Neuronal stem cell (in vitro differentiated cells): ENCODE measurements around the gene ADAM12.

Source experiments
- DNase-seq: peaks from one replicate; pipeline ENCODE4 v3.0.0-alpha.2; 2013; ENCODE audit warnings: low spot score
- H2AFZ ChIP-seq: one replicate; pipeline ENCODE4 v1.6.1; 2013; ENCODE audit warnings: mild to moderate bottlenecking, low read length, inconsistent platforms
- H2AK5ac ChIP-seq: 2 replicates; pipeline ENCODE4 v1.6.1; 2013; ENCODE audit warnings: low read depth, mild to moderate bottlenecking, inconsistent platforms, low read length, moderate library complexity, mixed read lengths
- H2BK120ac ChIP-seq: 2 replicates; pipeline ENCODE4 v1.6.1; 2013; ENCODE audit warnings: low read depth, mild to moderate bottlenecking, inconsistent platforms, low read length, moderate library complexity, mixed read lengths
- H2BK12ac ChIP-seq: one replicate; pipeline ENCODE4 v1.6.1; 2013; ENCODE audit warnings: low read length, inconsistent platforms
- H2BK15ac ChIP-seq: 2 replicates; pipeline ENCODE4 v1.6.1; 2013; ENCODE audit warnings: mild to moderate bottlenecking, low read length, inconsistent platforms, mixed read lengths
- H2BK5ac ChIP-seq: one replicate; pipeline ENCODE4 v1.6.1; 2013; ENCODE audit warnings: inconsistent platforms, mild to moderate bottlenecking, low read length, moderate library complexity
- H3K14ac ChIP-seq: one replicate; pipeline ENCODE4 v1.6.1; 2013; ENCODE audit warnings: low read length, inconsistent platforms
- H3K18ac ChIP-seq: 2 replicates; pipeline ENCODE4 v1.6.1; 2013; ENCODE audit warnings: low read length, inconsistent platforms
- H3K23ac ChIP-seq: 2 replicates; pipeline ENCODE4 v1.6.1; 2013; ENCODE audit warnings: low read depth, mild to moderate bottlenecking, mixed read lengths, low read length, inconsistent platforms; ENCODE audit not compliant: poor library complexity
- H3K27ac ChIP-seq: replicated peaks from 3 replicates; pipeline ENCODE4 v1.5.1; 2013; ENCODE audit warnings: low read length, inconsistent platforms
- H3K27me3 ChIP-seq, 3 experiments: 2 replicates each; pipeline ENCODE4 v1.6.1; 2013; ENCODE audit warnings: low read length in 3 of 3, mild to moderate bottlenecking in 2 of 3, inconsistent platforms in 1 of 3, low read depth in 1 of 3, mixed read lengths in 1 of 3, moderate library complexity in 1 of 3; ENCODE audit not compliant: control insufficient read depth in 3 of 3, insufficient read depth in 3 of 3
- H3K36me3 ChIP-seq, 2 donors: replicated peaks in 1 of 2; 2 replicates each; pipeline ENCODE4 v1.6.1; 2013; ENCODE audit warnings: low read length in 2 of 2; ENCODE audit not compliant: control insufficient read depth in 2 of 2, insufficient read depth in 2 of 2
- H3K4ac ChIP-seq: 2 replicates; pipeline ENCODE4 v1.6.1; 2013; ENCODE audit warnings: inconsistent platforms, mild to moderate bottlenecking, low read length, moderate library complexity
- H3K4me1 ChIP-seq, 2 donors: 1 replicate in 1 of 2; 2 replicates in 1 of 2; pipeline ENCODE4 v1.6.1; 2013; ENCODE audit warnings: low read length in 2 of 2, low read depth in 1 of 2; ENCODE audit not compliant: control insufficient read depth in 2 of 2, insufficient read depth in 1 of 2
- H3K4me2 ChIP-seq: one replicate; pipeline ENCODE4 v1.6.1; 2013; ENCODE audit warnings: mild to moderate bottlenecking, low read length, inconsistent platforms; ENCODE audit not compliant: insufficient read depth, poor library complexity, severe bottlenecking
- H3K4me3 ChIP-seq, 2 donors: 2 replicates each; pipeline ENCODE4 v1.5.1; 2013; ENCODE audit warnings: low read length in 2 of 2, mild to moderate bottlenecking in 2 of 2, inconsistent platforms in 1 of 2, moderate library complexity in 1 of 2
- H3K79me1 ChIP-seq: one replicate; pipeline ENCODE4 v1.6.1; 2013; ENCODE audit warnings: low read depth, mild to moderate bottlenecking, inconsistent platforms, low read length, moderate library complexity
- H3K9ac ChIP-seq: one replicate; pipeline ENCODE4 v1.6.1; 2013; ENCODE audit warnings: mild to moderate bottlenecking, low read depth, low read length, inconsistent platforms; ENCODE audit not compliant: poor library complexity
- H3K9me3 ChIP-seq, 2 donors: replicated peaks in 1 of 2; 2 replicates each; pipeline versions ENCODE3 to v1.6.1; 2013; ENCODE audit warnings: low read length in 2 of 2, mild to moderate bottlenecking in 2 of 2, inconsistent platforms in 1 of 2, low read depth in 1 of 2, mixed read lengths in 1 of 2, moderate library complexity in 1 of 2; ENCODE audit not compliant: control insufficient read depth in 2 of 2, insufficient read depth in 1 of 2
- H4K8ac ChIP-seq: one replicate; pipeline ENCODE4 v1.6.1; 2013; ENCODE audit warnings: low read depth, mild to moderate bottlenecking, inconsistent platforms, low read length, moderate library complexity
- H4K91ac ChIP-seq: one replicate; pipeline ENCODE4 v1.6.1; 2013; ENCODE audit warnings: low read length, low read depth, mild to moderate bottlenecking, inconsistent platforms; ENCODE audit not compliant: poor library complexity
- WGBS, 2 donors: extraction: QIAGEN DNeasy Blood & Tissue Kit; methylation state at CpG; one replicate each; pipeline ENCODE4 v1.1.7; 2013; ENCODE audit warnings: missing lambda C conversion rate in 2 of 2, mixed read lengths in 1 of 2; ENCODE audit not compliant: insufficient read length in 2 of 2, insufficient replicate concordance in 1 of 2; ENCODE audit errors: extremely low coverage in 2 of 2; 5-methylcytosine and 5-hydroxymethylcytosine counted together

ADAM12 gene

GRCh38 chr10:126218174-126218573 lies 170.1 kb downstream of the ADAM12 start:
- Histone ChIP-seq H2BK12ac (no peak overlapping the region), H3K4me3 (no peak overlapping the region), H3K36me3 (no peaks in the 10 kb centered on the region), H3K4me2 (no peak overlapping the region), H3K4ac (no peak overlapping the region), H3K14ac (no peak overlapping the region), H2AFZ (no peak overlapping the region), H2BK5ac (no peak overlapping the region), H4K91ac (no peak overlapping the region), H3K18ac (no peak overlapping the region), H2BK15ac (peak overlapping the region; percentile 19), H2AK5ac (no peak overlapping the region), H3K9ac (no peak overlapping the region), H3K27me3 (no peaks in the 10 kb centered on the region), H3K4me1 (peaks cover 7 to 15% of the 10 kb centered on the region in 2 donors), H2BK120ac (no peak overlapping the region), H3K79me1 (no peaks in the 10 kb centered on the region), H3K23ac (no peak overlapping the region), H3K9me3 (no peaks in the 10 kb centered on the region), H4K8ac (no peak overlapping the region), H3K27ac (no peak overlapping the region)
- WGBS, 2 donors: no CpG with 5 or more reads among the region's 5 CpGs
- DNase-seq: no peak

DNA sequence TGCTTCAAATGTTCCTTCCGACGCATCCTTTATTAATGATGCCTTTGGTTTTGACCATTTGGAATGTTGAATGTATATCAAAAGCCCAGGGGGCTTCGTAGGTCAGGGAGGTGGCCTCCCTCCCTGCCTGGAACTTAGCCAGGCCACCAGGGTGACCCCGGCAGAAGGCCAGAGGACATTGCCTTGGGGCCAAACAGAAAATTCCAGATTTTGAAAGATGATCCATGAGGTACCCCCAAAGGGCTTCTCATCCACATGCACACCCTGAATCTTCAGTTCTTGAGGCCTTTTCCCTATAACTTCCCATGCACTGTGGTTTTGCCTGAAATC lies 171.7 kb downstream of the ADAM12 start:
- no peak overlapping the region for H4K8ac ChIP-seq
- H3K4me2 ChIP-seq: no peak overlapping the region
- H2BK5ac ChIP-seq: no peak overlapping the region
- no CpG with 5 or more reads among the region's 4 CpGs for WGBS, 2 donors
- H3K27ac ChIP-seq: no peak overlapping the region
- H3K9me3 ChIP-seq: no peaks in the 10 kb centered on the region
- H3K18ac ChIP-seq: peak overlapping the region; percentile 51
- H2BK12ac ChIP-seq: no peak overlapping the region
- no peak overlapping the region for H3K4me3 ChIP-seq
- no peaks in the 10 kb centered on the region for H3K27me3 ChIP-seq
- no peaks in the 10 kb centered on the region for H3K79me1 ChIP-seq
- H3K36me3 ChIP-seq: no peaks in the 10 kb centered on the region
- H3K4ac ChIP-seq: no peak overlapping the region
- H3K23ac ChIP-seq: no peak overlapping the region
- H2AK5ac ChIP-seq: no peak overlapping the region
- no peak overlapping the region for H3K9ac ChIP-seq
- peak overlapping the region; percentile 77 for H2AFZ ChIP-seq
- no peak overlapping the region for H2BK120ac ChIP-seq
- no peak for DNase-seq
- peaks cover 7 to 15% of the 10 kb centered on the region in 2 donors for H3K4me1 ChIP-seq
- H3K14ac ChIP-seq: no peak overlapping the region
- no peak overlapping the region for H4K91ac ChIP-seq
- H2BK15ac ChIP-seq: no peak overlapping the region

- Histone ChIP-seq H2AK5ac (no peak overlapping the region), H3K4me3 (no peak overlapping the region), H4K8ac (no peak overlapping the region), H2BK5ac (no peak overlapping the region), H3K27ac (no peak overlapping the region), H3K14ac (no peak overlapping the region), H3K9ac (no peak overlapping the region), H3K27me3 (no peaks in the 10 kb centered on the region), H4K91ac (no peak overlapping the region), H2BK15ac (no peak overlapping the region), H3K4me2 (no peak overlapping the region), H3K18ac (no peak overlapping the region), H3K36me3 (no peaks in the 10 kb centered on the region), H2BK12ac (no peak overlapping the region), H3K4me1 (peaks cover 7 to 15% of the 10 kb centered on the region in 2 donors), H3K23ac (no peak overlapping the region), H2AFZ (peak overlapping the region; percentile 77), H3K79me1 (no peaks in the 10 kb centered on the region), H3K9me3 (no peaks in the 10 kb centered on the region), H2BK120ac (no peak overlapping the region), H3K4ac (no peak overlapping the region)
- no peak for DNase-seq
- WGBS, 2 donors: no CpG with 5 or more reads among the region's 11 CpGs
Observed at GRCh38 chr10:126215746-126216631, 172.3 kb downstream of the ADAM12 start.

- Histone ChIP-seq H2BK15ac (peak overlapping the region; percentile 38), H4K91ac (no peak overlapping the region), H3K36me3 (no peaks in the 10 kb centered on the region), H2BK120ac (no peak overlapping the region), H4K8ac (no peak overlapping the region), H3K27ac (no peak overlapping the region), H3K4ac (no peak overlapping the region), H3K79me1 (no peaks in the 10 kb centered on the region), H3K4me3 (no peak overlapping the region), H3K4me1 (peaks cover 7 to 15% of the 10 kb centered on the region in 2 donors), H3K14ac (no peak overlapping the region), H2AFZ (no peak overlapping the region), H3K9me3 (no peaks in the 10 kb centered on the region), H3K4me2 (no peak overlapping the region), H3K23ac (no peak overlapping the region), H2BK12ac (no peak overlapping the region), H3K27me3 (no peaks in the 10 kb centered on the region), H2AK5ac (peak overlapping the region; percentile 86), H2BK5ac (no peak overlapping the region), H3K18ac (no peak overlapping the region), H3K9ac (no peak overlapping the region)
- no peak for DNase-seq
- WGBS, 2 donors: no CpG with 5 or more reads among the region's 8 CpGs
Observed at GRCh38 chr10:126214679-126215078, 173.6 kb downstream of the ADAM12 start.
